ENCODE data around the gene SSTR1.

- TF ChIP-seq POLR2A (IDR thresholded peaks at IDR 0.05) (no peak), EP300 (IDR thresholded peaks at IDR 0.05) (no peak), CTCF (IDR thresholded peaks at IDR 0.05) (no peak)
Measured at GRCh38 chr14:38261620-38262019, 53.9 kb downstream of the SSTR1 start.

Data from tibial nerve (tissue), 4 donors.